HEK293 (cell line): ENCODE measurements around the gene GNAQ.

Experiments used
- CTCF ChIA-PET: fragments of 350-600 bp; formaldehyde crosslinking; extraction: SDS; loops from one replicate; lab custom pipeline; 2021; ENCODE audit warnings: antibody characterized with exemption; lab: Yijun Ruan, JAX
- POLR2A ChIA-PET: fragments of 300-600 bp; formaldehyde crosslinking; extraction: SDS; loops from one replicate; lab custom pipeline; 2020; ENCODE audit warnings: antibody characterized with exemption, inconsistent platforms; lab: Yijun Ruan, JAX
- H3K27ac ChIP-seq: fragments of 200-500 bp; sonication (Bioruptor generic); 2 replicates; pipeline ENCODE4 v1.5.1; 2014; ENCODE audit warnings: low read depth, low read length, control low read depth, inconsistent platforms; ENCODE audit errors: extremely low read depth
- H3K36me3 ChIP-seq, 2 experiments: fragments of 200-500 bp in 1 of 2; sonication (Bioruptor generic) in 1 of 2; 1 replicate in 1 of 2; 2 replicates in 1 of 2; pipeline ENCODE4 v1.5.1; 2014 to 2017; ENCODE audit warnings: inconsistent platforms in 2 of 2, low read length in 2 of 2; ENCODE audit not compliant: control insufficient read depth in 2 of 2, insufficient read depth in 1 of 2
- H3K4me1 ChIP-seq: fragments of 200-500 bp; sonication (Bioruptor generic); 2 replicates; pipeline ENCODE4 v1.5.1; 2014; ENCODE audit warnings: mild to moderate bottlenecking, low read length, inconsistent platforms; ENCODE audit not compliant: control insufficient read depth, insufficient read depth
- H3K4me3 ChIP-seq: 2 replicates; pipeline ENCODE4 v1.5.1; 2011; ENCODE audit warnings: low read depth, mild to moderate bottlenecking, control low read depth, low read length, moderate library complexity
- H3K9me3 ChIP-seq: fragments of 200-500 bp; sonication (Bioruptor generic); 2 replicates; pipeline ENCODE4 v1.5.1; 2014; ENCODE audit warnings: low read depth, low read length, inconsistent platforms; ENCODE audit not compliant: control insufficient read depth, insufficient read depth
- BCL6B ChIP-seq: fragments of 450-650 bp; formaldehyde crosslinking; IDR thresholded peaks from 2 replicates; pipeline ENCODE4 v1.5.1; 2017; ENCODE audit warnings: missing biosample characterization, missing genetic modification characterization
- CTCF ChIP-seq: fragments of 450-650 bp; formaldehyde crosslinking; IDR thresholded peaks from 2 replicates; pipeline ENCODE4 v1.5.1; 2016; ENCODE audit warnings: missing biosample characterization, missing genetic modification characterization
- REPIN1 ChIP-seq: fragments of 450-650 bp; formaldehyde crosslinking; IDR thresholded peaks from 2 replicates; pipeline ENCODE4 v1.5.1; 2017; ENCODE audit warnings: missing biosample characterization, missing genetic modification characterization, low read depth
- SALL2 ChIP-seq: fragments of 450-650 bp; formaldehyde crosslinking; IDR thresholded peaks from 2 replicates; pipeline ENCODE4 v1.5.0; 2017; ENCODE audit warnings: missing biosample characterization, mild to moderate bottlenecking, missing genetic modification characterization, borderline replicate concordance
- TCF7L2 ChIP-seq: IDR thresholded peaks from 2 replicates; pipeline ENCODE4 v1.6.1; 2011; ENCODE audit warnings: low read depth, mild to moderate bottlenecking, inconsistent platforms, low read length, moderate library complexity, borderline replicate concordance
- ZBTB17 ChIP-seq: fragments of 450-650 bp; formaldehyde crosslinking; IDR thresholded peaks from 2 replicates; pipeline ENCODE4 v1.5.1; 2016; ENCODE audit warnings: missing biosample characterization, missing genetic modification characterization
- ZFP37 ChIP-seq: fragments of 450-650 bp; formaldehyde crosslinking; IDR thresholded peaks from 2 replicates; pipeline ENCODE4 v1.5.1; 2016; ENCODE audit warnings: missing biosample characterization, missing genetic modification characterization
- ZNF155 ChIP-seq: fragments of 450-650 bp; formaldehyde crosslinking; IDR thresholded peaks from 2 replicates; pipeline ENCODE4 v1.5.1; 2016; ENCODE audit warnings: missing biosample characterization, missing genetic modification characterization
- ZNF18 ChIP-seq: fragments of 450-650 bp; formaldehyde crosslinking; IDR thresholded peaks from 2 replicates; pipeline ENCODE4 v1.5.1; 2016; ENCODE audit warnings: missing biosample characterization, missing genetic modification characterization
- ZNF280C ChIP-seq: fragments of 450-650 bp; formaldehyde crosslinking; IDR thresholded peaks from 2 replicates; pipeline ENCODE4 v1.5.1; 2016; ENCODE audit warnings: missing biosample characterization, missing genetic modification characterization
- ZNF366 ChIP-seq: fragments of 450-650 bp; formaldehyde crosslinking; conservative IDR thresholded peaks from 2 replicates; pipeline ENCODE4 v1.5.1; 2016; ENCODE audit warnings: missing biosample characterization, missing genetic modification characterization
- ZNF394 ChIP-seq: fragments of 450-650 bp; formaldehyde crosslinking; IDR thresholded peaks from 2 replicates; pipeline ENCODE4 v1.5.1; 2016; ENCODE audit warnings: missing biosample characterization, missing genetic modification characterization, mild to moderate bottlenecking, moderate library complexity, borderline replicate concordance
- ZNF404 ChIP-seq: fragments of 450-650 bp; formaldehyde crosslinking; IDR thresholded peaks from 2 replicates; pipeline ENCODE4 v1.5.1; 2017; ENCODE audit warnings: missing biosample characterization, missing genetic modification characterization
- ZNF449 ChIP-seq: fragments of 450-650 bp; formaldehyde crosslinking; IDR thresholded peaks from 2 replicates; pipeline ENCODE4 v1.5.1; 2017; ENCODE audit warnings: missing biosample characterization, mild to moderate bottlenecking, missing genetic modification characterization, moderate library complexity
- ZNF544 ChIP-seq: fragments of 450-650 bp; formaldehyde crosslinking; IDR thresholded peaks from 2 replicates; pipeline ENCODE4 v1.5.0; 2017; ENCODE audit warnings: missing biosample characterization, missing genetic modification characterization
- ZNF555 ChIP-seq: fragments of 450-650 bp; formaldehyde crosslinking; conservative IDR thresholded peaks from 2 replicates; pipeline ENCODE4 v1.5.1; 2017; ENCODE audit warnings: missing biosample characterization, mild to moderate bottlenecking, missing genetic modification characterization, inconsistent platforms
- ZNF692 ChIP-seq: fragments of 450-650 bp; formaldehyde crosslinking; IDR thresholded peaks from 2 replicates; pipeline ENCODE4 v1.5.1; 2016; ENCODE audit warnings: missing biosample characterization, missing genetic modification characterization
- ZNF777 ChIP-seq: fragments of 450-650 bp; formaldehyde crosslinking; IDR thresholded peaks from 2 replicates; pipeline ENCODE4 v1.5.1; 2017; ENCODE audit warnings: missing biosample characterization, missing genetic modification characterization, borderline replicate concordance
- ZNF791 ChIP-seq: fragments of 450-650 bp; formaldehyde crosslinking; IDR thresholded peaks from 2 replicates; pipeline ENCODE4 v1.5.1; 2016; ENCODE audit warnings: missing biosample characterization, missing genetic modification characterization

The GNAQ gene

GRCh38 chr9:77987081-77987656 is 44.4 kb downstream of the GNAQ start:
- Histone ChIP-seq H3K4me3 (no peak overlapping the region), H3K4me1 (peaks cover 3% of the 10 kb centered on the region; the same call in 1 of the 2 replicates), H3K9me3 (no peaks in the 10 kb centered on the region), H3K36me3 (peaks cover 0 to 3% of the 10 kb centered on the region in 2 experiments; a peak in 1 of 3 replicates), H3K27ac (no peak overlapping the region)
- no peak for TF ChIP-seq ZNF449 (tag by site-specific recombination)
- TF ChIP-seq ZBTB17 (tag by site-specific recombination), result no peak
- no peak for TF ChIP-seq ZNF404
- TF ChIP-seq ZNF280C (tag by site-specific recombination), result no peak
- no peak for TF ChIP-seq TCF7L2
- TF ChIP-seq ZNF692 (tag by site-specific recombination), result no peak
- no peak for TF ChIP-seq ZNF394 (tag by site-specific recombination)
- no peak for TF ChIP-seq ZNF18 (tag by site-specific recombination)
- no peak for TF ChIP-seq SALL2 (tag by site-specific recombination)
- TF ChIP-seq ZNF155, result no peak
- no peak for TF ChIP-seq ZNF777 (tag by site-specific recombination)
- TF ChIP-seq CTCF (tag by site-specific recombination), result no peak
- TF ChIP-seq ZNF791 (tag by site-specific recombination), result no peak
- no peak for TF ChIP-seq ZNF366
- ChIA-PET CTCF (interaction anchor here (0.7 to 3.3 kb wide), 4 partner anchors 10 to 464 kb away, joined by 3 to 30 read pairs (median 5); no protein-coding TSS in a partner anchor), POLR2A (no interaction called here)

- CTCF ChIA-PET, result interaction anchor here (1.8 to 3.3 kb wide), 2 partner anchors 9 to 18 kb away, joined by 4 to 30 read pairs; no protein-coding TSS in a partner anchor
- Histone ChIP-seq H3K36me3 (no peaks in the 10 kb centered on the region), H3K4me1 (peaks cover 4% of the 10 kb centered on the region; the same call in 1 of the 2 replicates), H3K9me3 (no peaks in the 10 kb centered on the region), H3K27ac (no peak overlapping the region), H3K4me3 (no peak overlapping the region)
- POLR2A ChIA-PET, result no interaction called here
- TF ChIP-seq ZNF544 (tag by site-specific recombination) (no peak), ZFP37 (tag by site-specific recombination) (no peak), REPIN1 (tag by site-specific recombination) (no peak), BCL6B (no peak), ZNF555 (tag by site-specific recombination) (no peak)
Measured at GRCh38 chr9:77985996-77986395, 45.6 kb downstream of the GNAQ start.
